HG03159 (cell line): ENCODE data around the gene DERL2.

ENCODE experiments used
- ATAC-seq: cut with Tn5 transposase; IDR thresholded peaks from one replicate; pipeline ENCODE4 v1.9.1; 2021; ENCODE audit warnings: mild to moderate bottlenecking, moderate library complexity; ENCODE audit not compliant: unreplicated experiment

Gene DERL2

GRCh38 chr17:5502552-5502951, 16.6 kb upstream of the DERL2 start:
- ATAC-seq: no peak

- no peak for ATAC-seq
Observed at GRCh38 chr17:5501685-5502084, 15.7 kb upstream of the DERL2 start.

GRCh38 chr17:5500589-5501391, 14.8 kb upstream of the DERL2 start:
- peak; percentile 61 for ATAC-seq

- ATAC-seq: no peak
Observed at GRCh38 chr17:5500247-5500588, 14.2 kb upstream of the DERL2 start.

GRCh38 chr17:5499476-5500231, 13.7 kb upstream of the DERL2 start:
- no peak for ATAC-seq

GRCh38 chr17:5492970-5493369, 7.0 kb upstream of the DERL2 start:
- ATAC-seq: no peak

GRCh38 chr17:5488752-5489151, 2.8 kb upstream of the DERL2 start:
- ATAC-seq: no peak

- peak; percentile 84 for ATAC-seq
Observed at GRCh38 chr17:5486206-5487124, 487 bp upstream of the DERL2 start, which contains the start of gene MIS12. TSS of gene MIS12 (plus strand) at chr17:5486566. CDS start at chr17:5488863, 2,297 bp downstream.

- no peak for ATAC-seq
Observed at GRCh38 chr17:5481451-5481850, 4.5 kb downstream of the DERL2 start.

GRCh38 chr17:5480962-5481361, 5.0 kb downstream of the DERL2 start:
- no peak for ATAC-seq

GRCh38 chr17:5478992-5479391, 7.0 kb downstream of the DERL2 start:
- no peak for ATAC-seq

GRCh38 chr17:5473906-5474305, 12.1 kb downstream of the DERL2 start:
- ATAC-seq: no peak

GRCh38 chr17:5472511-5472910, 13.5 kb downstream of the DERL2 start:
- no peak for ATAC-seq

- peak; percentile 21 for ATAC-seq
Observed at GRCh38 chr17:5468075-5468473, 17.9 kb downstream of the DERL2 start.

GRCh38 chr17:5467416-5467815, 18.6 kb downstream of the DERL2 start:
- no peak for ATAC-seq

- no peak for ATAC-seq
Observed at GRCh38 chr17:5466295-5466694, 19.7 kb downstream of the DERL2 start.

- no peak for ATAC-seq
Observed at GRCh38 chr17:5464717-5465507, 21.1 kb downstream of the DERL2 start.

GRCh38 chr17:5446786-5447185, 39.2 kb downstream of the DERL2 start:
- ATAC-seq: no peak

- ATAC-seq: no peak
Observed at GRCh38 chr17:5444209-5444608, 41.8 kb downstream of the DERL2 start.

GRCh38 chr17:5443728-5444127, 42.2 kb downstream of the DERL2 start:
- no peak for ATAC-seq

GRCh38 chr17:5439446-5439764, 46.6 kb downstream of the DERL2 start:
- no peak for ATAC-seq
